GM21360 (cell line): ENCODE data around the gene DDAH1.

Experiments used
- ATAC-seq: cut with Tn5 transposase; IDR thresholded peaks from one replicate; pipeline ENCODE4 v1.9.1; 2021; ENCODE audit warnings: mild to moderate bottlenecking, moderate library complexity; ENCODE audit not compliant: unreplicated experiment

DDAH1 gene

GRCh38 chr1:85445906-85446305 is 19.1 kb downstream of the DDAH1 start:
- ATAC-seq = no peak

DNA sequence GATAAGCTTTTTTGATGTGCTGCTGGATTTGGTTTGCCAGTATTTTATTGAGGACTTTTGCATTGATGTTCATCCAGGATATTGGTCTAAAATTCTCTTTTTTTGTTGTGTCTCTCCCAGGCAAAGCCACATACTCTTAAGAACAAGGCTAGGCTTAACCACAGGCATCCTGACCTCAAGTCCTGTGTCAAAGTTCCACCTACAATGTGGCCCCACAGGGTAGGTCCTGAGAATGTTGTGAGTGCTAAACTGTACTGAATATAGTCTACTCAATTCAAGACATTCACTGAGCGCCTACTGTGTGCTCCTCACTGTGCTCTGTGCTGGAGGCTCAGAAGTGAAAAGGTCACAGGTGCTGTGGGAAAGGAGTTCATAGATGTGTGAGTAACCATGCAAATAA is 20.6 kb downstream of the DDAH1 start:
- no peak for ATAC-seq

DNA sequence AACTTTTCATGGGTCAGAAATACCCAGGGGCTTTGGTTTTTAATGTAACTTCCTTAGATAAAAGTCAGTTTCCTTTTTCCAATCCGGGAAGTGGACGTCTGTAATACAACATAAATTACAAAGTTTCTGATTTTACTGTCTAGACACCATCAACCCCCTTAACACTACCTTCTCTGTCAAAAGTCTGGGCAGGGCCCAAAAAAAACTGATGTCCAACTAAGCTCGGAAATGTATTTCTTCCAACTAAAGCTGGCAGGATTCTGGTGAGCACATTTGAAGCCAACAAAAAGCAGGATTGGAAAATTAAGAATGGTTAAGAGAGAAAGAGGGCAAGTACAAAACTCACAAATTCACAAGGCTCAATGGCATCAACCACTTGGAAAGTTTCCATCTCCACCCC is 24.3 kb downstream of the DDAH1 start:
- no peak for ATAC-seq

DNA sequence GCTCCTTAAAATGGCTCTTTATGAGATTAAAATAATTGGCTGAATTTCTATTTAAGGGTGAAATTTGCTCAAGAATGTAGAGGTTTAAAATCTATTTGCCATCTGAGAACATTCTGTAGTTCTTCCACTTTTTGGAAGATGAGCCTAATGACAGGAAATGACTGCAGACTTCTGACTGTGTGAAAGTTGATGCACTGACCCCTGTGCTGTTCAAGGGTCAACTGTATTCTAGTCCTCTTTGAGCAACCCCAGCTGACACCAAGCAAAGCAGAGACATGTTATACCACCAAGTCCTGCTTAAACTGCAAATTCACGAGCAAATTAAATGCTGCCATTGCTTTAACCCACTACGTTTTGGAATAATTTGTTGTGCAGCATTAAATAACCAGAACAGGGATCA is 26.6 kb downstream of the DDAH1 start:
- ATAC-seq = no peak

- no peak for ATAC-seq
Measured at GRCh38 chr1:85437139-85437538, 27.8 kb downstream of the DDAH1 start.

DNA sequence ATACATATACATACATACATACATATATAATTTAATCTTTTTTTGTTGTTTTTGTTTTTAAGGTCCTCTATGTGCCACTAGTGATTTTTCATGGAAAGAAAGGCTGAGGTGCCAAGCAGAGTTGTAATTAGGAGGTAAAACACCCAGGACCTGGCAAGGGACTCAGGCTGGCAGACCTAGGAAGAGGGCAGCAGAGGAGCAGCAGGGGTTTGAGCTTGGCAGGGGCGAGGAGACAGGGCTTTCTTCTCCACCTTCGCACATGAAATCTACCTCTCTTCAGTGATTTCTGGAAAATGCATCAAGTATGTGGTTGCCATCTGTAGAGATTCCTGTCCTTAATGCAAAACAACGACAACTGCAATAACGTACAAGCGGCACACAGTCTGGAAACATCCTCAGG is 31.9 kb downstream of the DDAH1 start:
- ATAC-seq = no peak

- ATAC-seq = no peak
Measured at GRCh38 chr1:85428471-85429089, 36.4 kb downstream of the DDAH1 start.

DNA sequence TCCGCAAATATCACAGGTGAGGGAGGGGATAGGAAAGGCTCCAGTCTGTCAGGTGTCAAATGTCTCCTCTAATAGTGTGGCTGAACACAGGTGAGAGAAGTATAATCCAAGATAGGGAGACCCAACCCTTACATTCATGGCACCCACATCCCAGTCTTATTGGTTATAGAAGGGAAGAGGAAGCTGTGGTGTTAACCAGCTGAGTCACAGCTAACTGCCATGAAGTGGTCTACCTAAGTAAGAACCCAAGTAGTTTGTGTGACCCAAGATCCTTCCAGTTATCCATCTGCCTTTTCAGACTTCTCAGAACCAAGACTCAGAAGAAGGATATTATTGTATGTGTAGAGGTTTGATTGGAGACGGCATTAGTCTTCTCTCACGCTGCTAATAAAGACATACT is 37.1 kb downstream of the DDAH1 start:
- ATAC-seq = no peak

- no peak for ATAC-seq
Measured at GRCh38 chr1:85427331-85427730, 37.6 kb downstream of the DDAH1 start.

DNA sequence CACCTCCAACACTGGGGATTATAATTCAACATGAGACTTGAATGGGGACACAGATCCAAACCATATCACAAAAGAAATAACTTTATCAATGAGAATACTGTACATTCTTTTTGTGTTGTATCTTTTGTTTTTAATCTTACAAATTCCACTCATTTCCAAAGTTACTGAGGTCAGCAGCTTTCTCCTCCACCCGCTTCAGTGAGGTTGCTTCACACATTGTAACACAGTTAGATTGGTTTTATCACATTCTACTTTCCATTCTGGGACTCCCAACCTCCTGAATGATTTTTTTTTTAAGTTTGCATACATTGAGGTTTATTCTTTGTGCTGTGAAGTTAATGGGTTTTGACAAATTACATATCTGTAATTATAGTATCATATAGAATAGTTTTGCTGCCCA is 43.8 kb downstream of the DDAH1 start:
- no peak for ATAC-seq

- no peak for ATAC-seq
Measured at GRCh38 chr1:85420199-85420598, 44.8 kb downstream of the DDAH1 start.

- ATAC-seq = no peak
Measured at GRCh38 chr1:85417876-85418275, 47.1 kb downstream of the DDAH1 start.

GRCh38 chr1:85417017-85417416 is 47.9 kb downstream of the DDAH1 start:
- no peak for ATAC-seq

- ATAC-seq = no peak
Measured at GRCh38 chr1:85413169-85413568, 51.8 kb downstream of the DDAH1 start.

DNA sequence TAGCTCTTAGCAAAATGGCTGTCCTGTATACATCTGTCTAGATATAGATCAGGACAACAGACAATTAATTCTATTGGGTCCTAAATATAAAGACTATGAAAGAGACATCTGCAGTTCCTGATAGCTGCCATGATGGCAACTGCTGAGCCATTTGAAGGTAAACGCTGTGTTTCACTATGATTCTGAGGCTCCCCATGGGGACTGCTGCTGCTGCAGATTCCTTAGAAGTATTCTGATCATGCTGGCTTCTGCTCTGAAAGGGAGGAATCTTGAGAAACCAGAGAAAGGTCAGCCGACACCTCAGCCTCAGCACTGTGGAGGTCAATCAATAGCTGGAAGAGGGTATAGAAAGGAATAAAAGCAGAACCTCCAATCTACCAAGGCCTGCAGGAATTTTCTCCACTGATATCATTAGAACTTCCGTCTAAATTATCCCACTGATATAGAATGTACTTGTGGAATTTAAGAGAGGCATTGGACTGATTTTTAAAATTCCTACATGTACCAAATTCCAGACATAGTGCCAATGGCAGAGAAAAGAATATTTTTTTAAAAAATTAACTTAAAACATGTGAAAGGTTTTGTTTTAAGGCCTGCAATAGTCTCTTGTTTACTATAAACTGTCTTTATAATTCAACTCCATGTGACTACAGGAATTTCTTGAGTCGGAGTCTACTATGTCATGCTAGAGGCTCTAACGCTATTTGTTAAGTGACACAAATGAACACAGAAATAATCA is 53.2 kb downstream of the DDAH1 start:
- ATAC-seq = no peak

- no peak for ATAC-seq
Measured at GRCh38 chr1:85409516-85409915, 55.4 kb downstream of the DDAH1 start.

DNA sequence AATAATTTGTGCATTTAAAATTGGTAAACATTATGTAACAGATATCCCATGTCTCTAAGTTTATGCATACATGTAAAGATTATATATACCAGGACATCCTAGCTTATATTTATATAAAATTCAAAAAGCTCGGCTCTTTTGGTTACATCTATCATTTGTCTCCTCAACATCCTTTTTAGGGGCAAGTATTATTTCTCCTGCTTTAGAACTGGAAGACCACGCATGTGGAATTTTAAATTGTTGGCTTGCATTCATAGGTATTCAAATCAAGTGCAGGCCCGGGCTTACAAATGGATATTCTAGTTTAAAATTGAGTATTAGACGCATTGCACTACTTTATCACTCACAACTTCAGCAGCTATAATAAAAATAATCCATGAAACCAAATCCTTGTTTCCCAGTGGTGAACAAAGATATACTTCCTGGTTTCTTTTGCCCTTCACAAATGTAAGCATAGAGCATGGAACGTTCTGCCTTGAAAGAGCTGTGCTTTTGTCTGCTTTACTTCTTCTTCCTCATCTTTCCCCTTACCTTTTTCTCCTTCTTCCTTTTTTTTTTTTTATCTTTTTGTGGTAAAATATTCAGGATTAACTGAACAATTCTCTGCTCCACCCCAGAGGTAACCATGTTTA is 57.1 kb downstream of the DDAH1 start:
- ATAC-seq = no peak

DNA sequence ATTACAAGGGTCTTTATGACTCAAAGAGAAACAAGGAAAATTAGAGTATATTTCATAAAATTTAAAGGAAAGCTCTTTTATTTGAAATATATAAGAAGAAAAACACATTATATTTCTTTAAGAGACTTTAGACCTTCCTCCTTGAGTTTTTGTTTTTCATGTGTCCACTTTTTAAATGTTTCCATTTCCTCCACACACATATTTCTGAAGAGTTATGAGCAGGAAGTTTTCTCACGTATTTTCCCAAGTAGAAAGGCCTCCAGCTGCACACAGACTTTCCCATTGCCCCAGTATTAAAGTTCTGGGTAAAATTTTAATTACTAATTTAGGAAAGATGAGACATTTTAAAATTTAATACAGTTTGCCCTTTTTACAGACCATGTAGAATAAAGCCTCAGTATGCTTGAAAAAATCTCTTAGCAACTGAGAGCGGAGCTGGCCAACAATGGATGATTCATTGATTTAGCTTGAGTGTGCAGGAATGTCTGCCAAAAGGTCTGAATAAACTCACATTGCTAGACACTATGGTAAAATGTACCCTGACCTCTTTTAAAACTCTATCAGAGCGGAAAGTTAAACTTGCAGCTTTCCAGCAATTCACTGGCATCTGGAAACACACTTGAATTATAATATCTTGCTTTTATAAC is 57.9 kb downstream of the DDAH1 start:
- no peak for ATAC-seq

DNA sequence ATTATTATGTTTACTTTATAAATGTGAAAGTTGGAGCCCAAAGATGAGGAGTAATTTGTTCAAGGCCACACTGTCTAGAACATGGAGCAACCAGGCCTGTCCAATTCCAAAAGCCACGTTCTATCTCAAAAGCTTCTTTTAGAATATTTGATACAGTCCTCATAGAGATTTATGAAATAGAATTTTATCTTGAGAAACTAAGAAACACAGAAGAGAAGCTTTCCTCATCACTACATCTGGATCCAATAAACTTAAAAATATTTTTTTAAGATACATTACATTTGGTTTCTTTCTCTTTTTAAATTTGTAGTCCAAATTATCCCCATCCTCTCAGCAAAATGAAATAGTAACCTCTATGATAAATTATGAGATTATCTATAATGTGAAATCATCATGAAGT is 58.9 kb downstream of the DDAH1 start:
- no peak for ATAC-seq

DNA sequence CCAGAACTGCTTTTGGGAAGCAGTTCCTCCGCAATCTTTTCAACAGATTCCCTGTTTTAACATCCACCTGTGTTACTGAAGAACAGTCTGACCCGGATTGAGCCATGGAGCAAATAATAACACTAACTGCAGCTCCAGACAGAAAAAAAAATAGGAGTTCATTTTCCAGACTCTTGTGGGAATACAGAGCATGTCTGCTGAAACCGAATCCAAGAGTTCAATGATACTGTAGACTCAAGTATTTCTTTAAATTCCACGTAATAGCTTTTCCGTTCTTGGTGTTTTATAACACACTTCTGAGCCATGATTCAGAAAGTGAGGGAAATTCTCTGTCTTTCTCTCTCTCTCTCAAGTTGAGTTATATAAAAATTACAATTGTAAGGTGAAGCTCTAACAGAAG is 60.6 kb downstream of the DDAH1 start:
- no peak for ATAC-seq

- no peak for ATAC-seq
Measured at GRCh38 chr1:85398391-85399064, 66.4 kb downstream of the DDAH1 start.
